HepG2 (cell line): ENCODE results near the gene CHMP5. TPM values are rescaled to one million over a fixed set of nuclear protein-coding genes. Genes with fewer than 3 reads are reported as not detected.

ENCODE experiments used
- ATAC-seq: fragments of 200-7000 bp; cut with Tn5 transposase; 3 replicates; pipeline ENCODE4 v1.9.1; 2020; ENCODE audit warnings: mild to moderate bottlenecking, moderate library complexity
- BruUV-seq: library from RNA; stranded (reverse); fragments of 400-500 nt; replicated peaks from 2 replicates; lab custom pipeline; 2021; lab: Mats Ljungman, UMichigan
- CTCF ChIA-PET: fragments of 300-600 bp; formaldehyde crosslinking; extraction: SDS; loops from one replicate; lab custom pipeline; 2021; ENCODE audit warnings: low total read pairs, inconsistent platforms, low intra/inter-chr PET ratio; lab: Yijun Ruan, JAX
- POLR2A ChIA-PET: fragments of 350-600 bp; sonication (Branson Sonifier 250); formaldehyde crosslinking; loops from one replicate; lab custom pipeline; 2020; ENCODE audit warnings: antibody characterized with exemption, inconsistent platforms; lab: Yijun Ruan, JAX
- DNase-seq: peaks from one replicate; pipeline ENCODE4 v3.0.0-alpha.2; 2015; ENCODE audit warnings: low spot score
- FAIRE-seq: peaks from 3 replicates; lab custom pipeline; 2011; peaks lifted over from hg19 to GRCh38; lab: Jason Lieb, UNC
- H2AFZ ChIP-seq: one replicate; pipeline ENCODE4 v1.6.1; 2011; ENCODE audit warnings: low read length, inconsistent platforms
- H3K27ac ChIP-seq: fragments of 300-600 bp; 3 replicates; pipeline ENCODE4 v1.8.0; 2011; ENCODE audit warnings: mixed run types, mild to moderate bottlenecking, mixed read lengths, low read length, inconsistent platforms; ENCODE audit not compliant: insufficient read depth; ENCODE audit errors: extremely low read length
- H3K27me3 ChIP-seq, 2 experiments: fragments of 200-600 bp in 1 of 2; 2 replicates in 1 of 2; 3 replicates in 1 of 2; pipeline versions ENCODE4 v1.6.0 to v1.8.0; 2011; ENCODE audit warnings: low read length in 2 of 2, mild to moderate bottlenecking in 2 of 2, moderate library complexity in 2 of 2, inconsistent platforms in 1 of 2; ENCODE audit not compliant: insufficient read depth in 2 of 2, control insufficient read depth in 1 of 2
- H3K36me3 ChIP-seq, 2 experiments: fragments of 200-600 bp in 1 of 2; replicated peaks in 1 of 2; 2 replicates in 1 of 2; 3 replicates in 1 of 2; pipeline versions ENCODE4 v1.5.1 to v1.8.0; 2011; ENCODE audit warnings: low read length in 2 of 2, inconsistent platforms in 1 of 2; ENCODE audit not compliant: insufficient read depth in 2 of 2, control insufficient read depth in 1 of 2
- H3K4me1 ChIP-seq: 2 replicates; pipeline ENCODE4 v1.5.1; 2012; ENCODE audit warnings: low read length, inconsistent platforms; ENCODE audit not compliant: insufficient read depth
- H3K4me2 ChIP-seq: 2 replicates; pipeline ENCODE4 v1.6.0; 2011; ENCODE audit warnings: low read depth, low read length, inconsistent platforms
- H3K4me3 ChIP-seq, 3 experiments: fragments of 200-600 bp in 1 of 3; sonication (generic), shearing (Covaris generic) in 1 of 3; replicated peaks in 1 of 3; 2 replicates each; pipeline ENCODE4 v1.5.1; 2011 to 2016; ENCODE audit warnings: low read length in 3 of 3, inconsistent platforms in 2 of 3, low read depth in 2 of 3, mild to moderate bottlenecking in 2 of 3, control low read depth in 1 of 3, mixed read lengths in 1 of 3; ENCODE audit not compliant: insufficient read depth in 1 of 3
- H3K79me2 ChIP-seq: one replicate; pipeline ENCODE4 v1.6.1; 2011; ENCODE audit warnings: low read length, inconsistent platforms; ENCODE audit not compliant: insufficient read depth
- H3K9ac ChIP-seq: 2 replicates; pipeline ENCODE4 v1.6.0; 2011; ENCODE audit warnings: mild to moderate bottlenecking, low read depth, low read length, inconsistent platforms; ENCODE audit not compliant: insufficient read depth
- H3K9me3 ChIP-seq: 2 replicates; pipeline ENCODE4 v1.5.1; 2012; ENCODE audit warnings: mild to moderate bottlenecking, low read length
- H4K20me1 ChIP-seq: 2 replicates; pipeline ENCODE4 v1.6.0; 2011; ENCODE audit warnings: inconsistent platforms, mild to moderate bottlenecking, low read length, moderate library complexity; ENCODE audit not compliant: insufficient read depth
- BRD4 ChIP-seq: sonication (generic); formaldehyde crosslinking; IDR thresholded peaks from 2 replicates; pipeline ENCODE4 v1.4.0; 2020; ENCODE audit warnings: missing genetic modification reagents
- HNRNPUL1 ChIP-seq: fragments of 200-400 bp; formaldehyde crosslinking; IDR thresholded peaks from 2 replicates; pipeline ENCODE4 v1.6.1; 2017; ENCODE audit warnings: low read depth, mild to moderate bottlenecking, low read length, moderate library complexity
- SNAPC4 ChIP-seq: sonication (generic); formaldehyde crosslinking; IDR thresholded peaks from 2 replicates; pipeline ENCODE4 v1.4.0; 2020; ENCODE audit warnings: mild to moderate bottlenecking, missing genetic modification reagents
- YY1 ChIP-seq: IDR thresholded peaks from 2 replicates; pipeline ENCODE4 v1.6.1; 2011; ENCODE audit warnings: low read length, low read depth, moderate library complexity, mild to moderate bottlenecking; ENCODE audit not compliant: insufficient read depth, insufficient replicate concordance
- ZNF121 ChIP-seq: sonication (generic); formaldehyde crosslinking; IDR thresholded peaks from 2 replicates; pipeline ENCODE4 v1.5.0; 2020; ENCODE audit warnings: mild to moderate bottlenecking, missing genetic modification reagents
- ZNF234 ChIP-seq: sonication (generic); formaldehyde crosslinking; conservative IDR thresholded peaks from 2 replicates; pipeline ENCODE4 v1.5.1; 2020; ENCODE audit warnings: mild to moderate bottlenecking, missing genetic modification reagents
- ZNF451 ChIP-seq: sonication (generic); formaldehyde crosslinking; IDR thresholded peaks from 2 replicates; pipeline ENCODE4 v1.5.0; 2020; ENCODE audit warnings: mild to moderate bottlenecking, missing genetic modification reagents
- WGBS: methylation state at CpG from one replicate; pipeline ENCODE4 v1.1.6; 2017; ENCODE audit warnings: low lambda C conversion rate; 5-methylcytosine and 5-hydroxymethylcytosine counted together
- in situ Hi-C: cut with HindIII; loops from 2 replicates; pipeline ENCODE4 v1.10.0; 2017; ENCODE audit warnings: low pct_unique_long_range_greater_than_20kb; ENCODE audit not compliant: extremely low pct_ligation_motif_present
- intact Hi-C: fragments of 100-400 bp; cut with micrococcal nuclease; formaldehyde crosslinking; loops from one replicate; pipeline ENCODE4 v1.10.0; 2022; ENCODE audit not compliant: unreplicated experiment
- polyA plus RNA-seq, 8 experiments: library from polyadenylated mRNA; depleted of rRNA in 3 of 8; stranded (reverse) in 7 of 8; unstranded in 1 of 8; fragments of >200 nt; fragmentation: Illumina TruSeq in 4 of 8; extraction: Trizol in 4 of 8; gene quantifications; 2 replicates each; pipeline versions ENCODE4 v1.2.1 to v1.2.3, GENCODE V29; 2011 to 2016; ENCODE audit warnings: low read depth in 4 of 8, missing spikeins in 1 of 8, mixed read lengths in 1 of 8; ENCODE audit not compliant: insufficient read depth in 1 of 8
- total RNA-seq, 5 experiments: library from RNA; depleted of rRNA; stranded (reverse); fragments of >200 nt; fragmentation: Illumina TruSeq; extraction: Trizol; gene quantifications; 2 replicates each; pipeline ENCODE4 v1.2.3, GENCODE V29; 2016; ENCODE audit warnings: low read depth in 1 of 5

Gene CHMP5
- total and polyA plus RNA-seq, 2 of the 13 experiments (the other 11 are each of a cell fraction or from before 2014, with no cell fraction given), result 46.0 to 57.3 TPM

GRCh38 chr9:33289936-33290246, 25.0 kb downstream of the CHMP5 start:
- Histone ChIP-seq H3K9me3 (no peaks in the 10 kb centered on the region), H3K36me3 (peaks cover 0 to 15% of the 10 kb centered on the region in 2 experiments; a peak in 3 of 5 replicates), H3K4me2 (peak overlapping the region; percentile 75), H2AFZ (peak overlapping the region; percentile 62), H3K27me3 (no peaks in the 10 kb centered on the region), H3K4me3 (peak overlapping the region; percentile 75 to 89 (median 84)), H4K20me1 (no peaks in the 10 kb centered on the region)
- POLR2A ChIA-PET, result interaction anchor here (0.6 to 1.4 kb wide), 21 partner anchors 10 to 265 kb away, joined by 3 to 22 read pairs (median 3); partner anchors contain the start of genes BAG1, CHMP5, NOL6 and SMU1
- no peak for FAIRE-seq
- DNase-seq, result no peak
- WGBS, result 2% methylated on average over 14 of the region's 14 CpGs
- intact Hi-C loops, result loop anchor here (1.0 to 5.0 kb wide), 3 partner anchors 32 to 183 kb away; partner anchors contain the start of genes B4GALT1 and NOL6
- 0 out of 2 replicates have a peak, but pooled peaks have one; percentile 24 for TF ChIP-seq SNAPC4 (CRISPR knock-in tag)
- no peak for TF ChIP-seq ZNF451 (CRISPR knock-in tag)
- no peak for TF ChIP-seq HNRNPUL1
- TF ChIP-seq BRD4 (CRISPR knock-in tag), result peak; percentile 16; the same call in 1 of the 2 replicates
- TF ChIP-seq ZNF121 (CRISPR knock-in tag), result no peak
- TF ChIP-seq YY1, result peak; percentile 77
- 0 out of 2 replicates have a peak, but pooled peaks have one; percentile 26 for TF ChIP-seq ZNF234 (CRISPR knock-in tag)
- TF ChIP-seq, all 625 proteins: peak for 4
- in situ Hi-C loops, result loop anchor here (10.0 kb wide), 1 partner anchor 175 kb away; no protein-coding TSS in a partner anchor
- Histone ChIP-seq H3K9ac (peak overlapping the region; percentile 84), H3K27ac (peak overlapping the region; percentile 85), H3K4me1 (peaks cover 59% of the 10 kb centered on the region), H3K79me2 (peaks cover 44% of the 10 kb centered on the region)
- ATAC-seq, result peak; percentile 44
- BruUV-seq, result TSS peak; percentile 96
- CTCF ChIA-PET, result no interaction called here
